Measurements from ENCODE around the gene HAS3. TPM values are rescaled to one million over a fixed set of nuclear protein-coding genes. Genes with fewer than 3 reads are reported as not detected.
A peak's percentile ranks its signal among the peaks of the same experiment; 100 is the strongest.
"Not testable (repeated sequence)": the region's sequence is repeated elsewhere in the genome, so short reads cannot be mapped to it uniquely, and the experiment has no call there.

The HAS3 gene, protein sequence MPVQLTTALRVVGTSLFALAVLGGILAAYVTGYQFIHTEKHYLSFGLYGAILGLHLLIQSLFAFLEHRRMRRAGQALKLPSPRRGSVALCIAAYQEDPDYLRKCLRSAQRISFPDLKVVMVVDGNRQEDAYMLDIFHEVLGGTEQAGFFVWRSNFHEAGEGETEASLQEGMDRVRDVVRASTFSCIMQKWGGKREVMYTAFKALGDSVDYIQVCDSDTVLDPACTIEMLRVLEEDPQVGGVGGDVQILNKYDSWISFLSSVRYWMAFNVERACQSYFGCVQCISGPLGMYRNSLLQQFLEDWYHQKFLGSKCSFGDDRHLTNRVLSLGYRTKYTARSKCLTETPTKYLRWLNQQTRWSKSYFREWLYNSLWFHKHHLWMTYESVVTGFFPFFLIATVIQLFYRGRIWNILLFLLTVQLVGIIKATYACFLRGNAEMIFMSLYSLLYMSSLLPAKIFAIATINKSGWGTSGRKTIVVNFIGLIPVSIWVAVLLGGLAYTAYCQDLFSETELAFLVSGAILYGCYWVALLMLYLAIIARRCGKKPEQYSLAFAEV
- total RNA-seq: 0.67 TPM
- long read RNA-seq: 0 reads

DNA sequence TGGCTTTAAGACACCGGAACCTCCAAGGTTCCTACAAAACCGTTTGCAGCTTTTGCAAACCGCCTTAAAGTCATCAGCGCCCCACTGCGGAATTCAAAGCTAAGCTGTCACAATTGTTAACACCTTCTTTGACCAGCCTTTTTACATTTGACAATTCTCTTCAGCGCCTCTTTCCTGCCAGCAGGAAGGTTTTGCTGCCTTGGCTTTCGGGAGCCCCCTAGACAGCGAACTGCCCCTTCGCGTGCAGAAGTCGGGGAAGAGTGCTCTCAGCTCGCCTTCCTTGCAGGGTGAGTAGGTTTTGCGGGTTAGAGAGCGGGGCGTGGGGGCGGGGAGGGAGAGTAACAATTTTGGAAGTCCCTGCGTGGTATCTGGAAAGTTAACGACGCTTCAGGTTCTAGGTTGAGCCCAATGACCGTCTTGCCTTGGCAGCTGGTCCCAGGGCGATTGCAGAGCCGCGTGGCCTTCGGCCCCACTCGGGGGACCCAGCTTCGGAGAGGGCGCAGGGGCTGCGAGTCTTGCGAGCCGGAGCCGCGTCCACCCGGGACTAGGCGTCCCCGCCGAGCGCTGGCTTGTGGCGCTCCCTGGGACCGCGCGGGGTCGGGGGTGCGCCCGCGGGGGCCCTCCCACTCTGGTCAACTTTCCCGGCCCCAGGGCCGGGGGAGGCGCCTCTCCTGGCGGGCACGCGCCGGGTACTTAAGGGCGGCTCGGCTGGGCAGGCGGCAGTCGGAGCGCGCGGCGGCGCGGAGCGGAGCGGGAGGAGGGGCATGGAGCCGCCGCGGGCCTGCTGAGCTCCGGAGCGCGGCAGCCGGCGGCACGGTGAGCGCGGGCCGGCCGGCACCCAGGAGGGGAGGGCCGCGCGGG lies at the start of gene HAS3:
Gene HAS3 (plus strand): TSS at position 153 of the 861 bp plus-strand sequence. CDS start 3,743 bp downstream, outside the sequence.
- intact Hi-C loops (cut with micrococcal nuclease): no loop called here
- ATAC-seq: peak; percentile 89
- peak; percentile 73 for DNase-seq

DNA sequence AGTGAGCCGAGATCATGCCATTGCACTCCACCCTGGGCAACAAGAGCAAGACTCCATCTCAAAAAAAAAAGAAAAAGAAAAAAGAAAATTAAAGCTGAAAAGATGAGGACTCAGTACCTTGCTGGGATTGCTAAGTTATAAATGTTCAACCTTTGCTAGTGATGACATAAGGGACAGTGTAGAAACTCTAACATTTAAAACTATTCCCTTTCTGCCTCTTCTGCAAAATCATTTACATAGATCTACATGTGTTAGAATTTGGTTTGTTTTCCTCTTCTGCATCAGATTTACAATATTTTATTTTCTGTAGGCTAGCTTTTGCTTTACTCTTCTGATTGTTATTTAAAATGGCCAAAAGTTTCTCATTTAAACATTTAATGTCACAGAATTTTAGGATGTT lies 49.5 kb upstream of the HAS3 start:
- no peak for DNase-seq
- intact Hi-C loops (cut with micrococcal nuclease): no loop called here

DNA sequence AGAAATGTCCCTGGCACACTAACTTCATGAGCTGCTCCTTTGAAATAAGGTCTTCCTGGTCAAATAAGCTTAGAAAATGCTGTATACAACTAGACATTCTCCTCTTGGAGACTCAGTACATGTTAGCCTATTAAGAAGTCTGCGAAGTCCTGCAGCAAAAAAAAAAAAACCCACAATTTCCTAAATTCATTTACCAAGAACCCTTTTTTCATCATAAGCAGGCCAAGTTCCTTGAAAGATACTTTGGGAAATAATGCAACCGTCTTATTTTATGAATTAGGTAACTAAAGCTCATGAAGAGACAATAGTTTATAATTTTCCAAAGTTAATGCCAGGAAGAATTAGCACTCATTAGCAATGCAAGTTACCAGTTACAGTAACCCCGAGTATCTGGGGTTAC lies 49.0 kb upstream of the HAS3 start:
- ATAC-seq (no peak), DNase-seq (no peak)
- intact Hi-C loops (cut with micrococcal nuclease): no loop called here

More for the DNA sequence above, 49.5 kb upstream of the HAS3 start:
- ATAC-seq: no peak

DNA sequence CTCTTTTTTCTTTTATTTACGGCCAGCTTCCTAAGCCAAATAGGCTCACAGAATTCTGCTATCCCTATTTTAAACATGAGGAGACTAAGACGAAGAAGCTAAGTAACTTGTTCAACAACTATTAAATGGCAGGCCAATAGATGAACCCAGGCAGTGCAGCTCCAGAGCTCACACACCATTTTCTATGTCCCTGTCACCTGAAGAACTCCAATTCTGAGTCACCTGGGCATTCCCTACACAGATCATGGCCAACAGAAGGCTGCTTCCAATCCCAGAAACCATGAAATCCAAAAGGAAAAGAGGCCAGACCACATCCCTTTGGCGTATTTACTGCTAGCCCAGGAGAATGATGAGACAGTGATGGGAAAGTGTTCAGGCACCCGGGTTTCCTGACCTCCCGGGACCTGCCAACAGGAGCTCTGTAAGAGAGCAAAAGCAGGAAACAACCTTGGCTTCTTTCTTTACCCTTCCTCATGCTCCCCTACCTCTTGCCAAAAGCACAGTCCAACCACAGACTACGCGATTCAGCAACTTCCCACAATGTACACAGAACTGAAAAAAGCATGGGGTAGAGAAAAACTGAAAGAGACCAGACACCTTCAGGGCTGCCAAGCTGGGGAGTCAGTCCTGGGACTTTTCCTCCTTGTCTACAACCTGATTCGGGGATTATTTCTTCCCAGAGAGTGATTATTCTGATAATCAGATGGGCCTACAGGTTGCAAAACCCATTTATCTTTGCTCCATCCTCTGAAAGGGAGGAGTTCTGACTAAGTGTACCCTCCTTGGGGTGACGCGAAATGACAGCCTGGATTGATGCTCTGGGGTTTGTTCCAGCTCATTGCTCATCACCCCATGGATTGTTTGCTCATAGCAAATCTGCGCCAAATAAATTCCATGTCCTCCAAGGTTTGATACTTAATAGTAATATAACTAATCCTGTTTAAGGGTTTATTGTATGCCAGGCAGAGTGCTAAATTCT lies 47.8 kb upstream of the HAS3 start:
- ATAC-seq: no peak
- intact Hi-C loops (cut with micrococcal nuclease): no loop called here
- no peak for DNase-seq

DNA sequence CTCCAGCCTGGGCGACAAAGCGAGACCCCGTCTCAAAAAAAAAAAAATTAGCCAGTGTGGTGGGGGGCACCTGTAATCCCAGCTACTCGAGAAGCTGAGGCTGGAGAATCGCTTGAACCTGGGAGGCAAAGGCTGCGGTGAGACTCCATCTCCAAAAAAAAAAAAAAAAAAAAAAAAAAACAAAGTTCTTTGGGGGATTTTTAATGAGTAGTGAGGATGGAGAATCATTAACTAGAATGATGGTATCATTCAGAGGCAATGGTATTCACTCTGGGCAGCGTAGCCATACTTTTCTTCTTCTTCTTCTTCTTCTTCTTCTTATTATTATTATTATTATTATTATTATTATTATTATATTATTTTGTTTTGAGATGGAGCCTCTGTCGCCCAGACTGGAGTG lies 42.0 kb upstream of the HAS3 start:
- ATAC-seq; DNase-seq; intact Hi-C loops (cut with micrococcal nuclease): not testable (repeated sequence)

DNA sequence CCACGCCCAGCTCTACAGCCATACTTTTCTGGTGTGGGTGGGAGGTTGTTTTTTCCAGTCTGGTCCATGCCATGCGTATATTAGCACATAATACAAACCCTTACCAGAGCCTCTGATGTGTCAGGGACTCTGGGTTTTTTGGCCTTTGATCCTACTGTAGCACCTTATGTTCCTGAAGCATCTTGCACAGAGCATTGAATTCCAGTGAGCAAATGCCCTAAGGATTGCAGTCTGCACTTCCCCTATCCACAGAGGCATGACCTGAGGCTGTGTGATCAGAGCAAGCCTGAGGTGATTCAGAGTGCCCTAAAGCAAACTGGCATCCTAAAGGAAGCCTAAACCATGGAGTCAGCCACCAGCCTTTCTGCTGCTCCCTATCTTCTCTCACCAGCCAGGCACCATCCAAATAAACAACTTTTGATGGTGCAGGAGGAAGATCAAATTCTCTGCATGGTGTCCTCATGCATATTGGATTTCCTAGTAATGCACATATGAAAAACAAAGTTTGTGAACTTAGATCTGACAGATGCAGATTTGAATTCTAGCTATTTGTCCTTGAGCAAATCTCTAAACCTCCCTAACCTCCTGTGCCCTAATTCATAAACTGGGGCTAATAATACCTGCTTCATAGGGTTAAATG lies 41.2 kb upstream of the HAS3 start:
- no peak for ATAC-seq
- intact Hi-C loops (cut with micrococcal nuclease): no loop called here
- DNase-seq: no peak

DNA sequence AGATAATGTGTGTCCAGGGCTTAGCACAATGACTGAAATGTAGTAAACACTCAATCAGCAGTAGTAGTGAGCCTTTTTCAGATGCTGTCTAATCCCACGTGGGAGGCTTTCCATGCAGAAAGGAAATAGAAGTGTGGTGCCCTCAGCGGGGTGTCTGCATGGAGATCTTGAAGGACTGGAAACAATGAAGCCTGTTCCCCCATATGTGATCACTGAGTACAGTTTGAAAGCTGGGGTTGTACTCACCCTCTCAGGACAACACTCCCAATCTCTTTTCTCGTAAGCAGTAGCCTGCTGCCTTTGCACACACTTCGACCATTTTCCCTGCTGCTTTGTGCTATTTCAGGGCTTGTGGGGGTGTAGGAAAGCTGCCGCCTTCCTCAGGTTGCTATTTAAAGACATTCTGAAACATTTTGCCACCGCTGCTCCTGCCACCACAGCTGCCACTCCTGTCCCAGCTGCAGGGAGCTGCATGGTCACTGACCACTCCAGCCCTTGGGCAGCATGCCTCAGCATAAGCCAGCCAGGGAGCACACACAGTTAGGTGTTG lies 40.6 kb upstream of the HAS3 start:
- DNase-seq (peak; percentile 35), ATAC-seq (peak; percentile 81)
- intact Hi-C loops (cut with micrococcal nuclease): no loop called here

DNA sequence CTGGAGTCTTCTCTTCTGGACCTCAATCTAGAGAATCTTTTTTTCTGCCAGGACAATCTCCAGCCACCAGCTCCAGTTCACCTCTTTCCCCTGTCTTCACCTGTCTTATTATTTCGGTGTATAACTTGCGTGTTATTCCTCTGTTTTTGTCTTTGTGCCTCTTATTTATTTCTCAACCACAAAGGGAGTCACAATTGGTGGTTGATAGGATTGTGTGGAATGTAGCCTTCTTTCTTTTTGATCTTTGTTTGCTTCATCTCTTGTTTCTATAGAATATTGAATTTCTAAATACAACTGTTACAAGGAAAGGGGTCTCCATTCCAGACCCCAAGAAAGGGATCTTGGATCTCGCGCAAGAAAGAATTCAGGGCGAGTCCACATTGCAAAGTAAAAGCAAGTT lies 35.9 kb upstream of the HAS3 start:
- intact Hi-C loops (cut with micrococcal nuclease): no loop called here
- ATAC-seq: no peak
- DNase-seq: no peak

DNA sequence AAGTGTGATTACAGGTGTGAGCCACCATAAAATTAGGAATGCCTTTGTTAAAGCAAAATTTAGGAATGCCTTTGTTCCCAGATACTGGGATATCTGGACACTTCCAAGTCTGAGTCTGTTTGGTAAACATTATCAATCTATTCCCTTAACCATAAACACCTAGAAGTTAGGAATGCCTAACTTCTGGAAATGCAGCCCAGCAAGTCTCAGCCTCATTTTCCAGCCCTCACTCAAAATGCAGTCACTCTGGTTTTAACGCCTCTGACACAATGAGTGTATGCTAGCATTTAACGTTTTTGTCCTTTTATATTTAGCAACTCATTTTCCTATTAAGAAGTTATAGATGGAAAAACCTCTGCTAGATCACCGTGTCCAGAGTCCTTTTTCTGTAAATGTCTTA lies 34.4 kb upstream of the HAS3 start:
- DNase-seq (no peak), ATAC-seq (no peak)
- intact Hi-C loops (cut with micrococcal nuclease): no loop called here

DNA sequence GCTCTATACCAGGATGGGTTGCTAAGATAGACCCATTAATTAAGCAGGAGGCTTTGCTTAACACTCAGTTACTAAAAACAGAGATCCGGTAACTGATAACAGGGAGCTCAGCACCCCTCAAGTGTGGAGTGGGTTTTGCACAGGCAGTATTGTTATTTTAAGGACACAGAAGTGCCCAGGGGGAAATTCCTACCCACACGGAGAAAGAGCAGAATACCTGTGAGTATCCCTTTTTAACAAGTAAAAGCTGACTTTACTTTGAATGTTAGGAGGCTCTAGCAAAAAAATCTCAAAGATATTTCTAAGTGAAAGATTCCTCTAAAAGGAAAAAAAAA lies 32.8 kb upstream of the HAS3 start:
- intact Hi-C loops (cut with micrococcal nuclease): no loop called here
- DNase-seq (no peak), ATAC-seq (no peak)

DNA sequence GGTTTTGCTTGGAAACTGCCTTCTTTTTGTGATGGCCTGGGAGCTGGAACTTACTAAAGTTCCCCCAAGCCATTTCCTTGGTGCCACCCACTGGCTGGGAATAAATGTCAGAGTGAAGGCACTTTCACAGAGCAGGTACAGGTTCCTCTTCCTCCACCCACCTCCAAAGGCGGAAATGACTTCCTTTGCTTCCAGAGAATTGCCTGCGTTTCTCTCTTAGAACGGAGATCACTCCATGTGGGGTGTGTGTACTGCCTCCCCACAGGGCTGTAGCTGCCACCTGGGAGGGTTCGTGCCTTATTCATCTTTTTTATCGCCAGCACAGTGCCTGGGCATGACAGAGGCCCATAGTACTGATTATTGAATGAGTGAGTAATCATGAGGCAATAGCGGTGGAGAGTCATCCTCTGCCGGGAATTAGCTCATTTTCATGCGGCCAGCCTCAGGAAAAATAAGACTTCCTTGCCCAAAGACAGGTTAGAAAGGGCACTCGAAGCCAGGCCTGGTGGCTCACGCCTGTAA lies 32.2 kb upstream of the HAS3 start:
- intact Hi-C loops (cut with micrococcal nuclease): no loop called here
- no peak for DNase-seq
- no peak for ATAC-seq

DNA sequence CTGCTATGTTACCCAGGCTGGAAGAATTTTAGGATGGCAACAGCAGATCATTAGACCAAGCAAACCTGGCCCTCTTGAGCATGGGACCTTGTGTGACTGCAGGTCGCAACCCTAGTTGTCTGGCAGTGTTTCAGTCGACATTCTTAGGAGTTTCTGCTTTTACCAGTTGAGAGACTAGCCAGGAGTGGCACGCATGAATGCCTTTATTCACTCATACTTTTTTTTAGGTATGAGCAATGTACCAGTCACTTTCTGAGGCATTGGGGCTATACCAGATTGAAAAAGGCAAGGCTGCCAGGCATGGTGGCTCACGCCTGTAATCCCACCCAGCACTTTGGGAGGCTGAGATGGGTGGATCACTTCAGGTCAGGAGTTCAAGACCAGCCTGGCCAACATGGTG lies 28.2 kb upstream of the HAS3 start:
- no peak for DNase-seq
- ATAC-seq: no peak
- intact Hi-C loops (cut with micrococcal nuclease): no loop called here

DNA sequence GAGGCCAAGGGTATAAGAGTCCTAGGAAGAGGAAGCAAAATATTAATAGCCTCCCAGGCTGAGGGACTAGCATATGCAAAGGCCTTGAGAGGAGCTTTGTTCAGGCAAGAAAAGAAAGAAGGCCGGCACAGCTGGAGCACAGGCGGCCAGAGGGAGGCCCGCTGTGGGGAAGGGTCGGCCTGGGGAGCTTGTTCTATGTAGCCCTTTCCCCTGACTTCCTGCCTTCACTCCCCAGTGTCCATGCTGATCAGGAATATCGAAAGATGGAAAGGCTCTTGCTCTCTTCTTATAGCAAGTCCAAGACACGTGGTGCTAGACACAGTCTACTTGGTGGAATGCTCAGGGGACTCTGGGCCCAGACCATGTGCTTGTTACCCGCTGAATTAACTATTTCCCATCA lies 27.4 kb upstream of the HAS3 start:
- ATAC-seq (no peak), DNase-seq (no peak)
- intact Hi-C loops (cut with micrococcal nuclease): no loop called here

DNA sequence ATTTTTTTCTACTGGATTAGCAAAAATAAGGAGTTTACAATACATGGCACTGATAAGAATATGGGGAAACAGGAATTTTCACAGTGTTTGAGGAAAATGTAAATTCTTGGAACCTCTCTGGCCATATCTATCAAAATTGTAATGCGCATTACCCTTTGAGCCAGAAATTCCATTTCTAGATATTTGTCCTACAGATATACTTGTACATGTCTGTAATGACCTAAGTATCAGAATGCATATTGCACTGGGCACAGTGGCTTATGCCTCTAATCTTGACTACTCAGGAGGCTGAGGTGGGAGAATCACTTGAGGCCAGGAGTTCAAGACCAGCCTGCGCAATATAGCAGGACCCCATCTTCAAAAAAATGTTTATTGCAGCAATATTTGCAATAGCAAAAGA lies 25.8 kb upstream of the HAS3 start:
- DNase-seq (no peak), ATAC-seq (no peak)
- intact Hi-C loops (cut with micrococcal nuclease): no loop called here

DNA sequence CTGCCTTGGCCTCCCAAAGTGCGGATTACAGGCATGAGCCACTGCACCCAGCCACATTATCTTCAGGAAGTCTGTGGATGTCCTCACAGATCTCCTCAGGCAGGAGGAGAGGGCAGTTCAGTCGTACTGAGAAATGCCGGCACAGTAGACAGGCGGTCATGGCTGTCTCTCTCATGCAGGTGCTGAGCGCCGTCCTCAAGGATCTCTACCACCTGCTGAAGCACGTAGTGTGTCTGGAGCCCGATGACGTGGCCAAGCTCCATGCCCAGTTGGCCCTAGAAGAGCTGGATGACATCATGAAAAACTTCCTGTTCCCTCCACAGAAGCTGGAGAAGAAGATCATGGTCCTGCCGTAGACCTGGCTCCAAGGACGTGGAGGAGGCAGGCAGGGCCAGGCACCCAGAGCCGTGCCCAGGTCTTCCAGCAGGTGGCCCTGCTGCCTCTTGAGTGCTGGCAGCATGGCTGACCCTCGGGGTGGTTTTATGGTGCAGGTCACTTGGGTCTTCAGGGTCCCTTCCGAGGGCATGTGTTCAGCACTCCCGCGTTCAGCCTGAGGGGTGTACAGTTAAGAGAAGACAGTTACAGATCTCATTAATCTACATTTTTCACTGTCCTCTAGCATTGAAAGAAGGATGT lies 22.0 kb upstream of the HAS3 start:
- intact Hi-C loops (cut with micrococcal nuclease): no loop called here
- no peak for DNase-seq
- ATAC-seq: no peak

DNA sequence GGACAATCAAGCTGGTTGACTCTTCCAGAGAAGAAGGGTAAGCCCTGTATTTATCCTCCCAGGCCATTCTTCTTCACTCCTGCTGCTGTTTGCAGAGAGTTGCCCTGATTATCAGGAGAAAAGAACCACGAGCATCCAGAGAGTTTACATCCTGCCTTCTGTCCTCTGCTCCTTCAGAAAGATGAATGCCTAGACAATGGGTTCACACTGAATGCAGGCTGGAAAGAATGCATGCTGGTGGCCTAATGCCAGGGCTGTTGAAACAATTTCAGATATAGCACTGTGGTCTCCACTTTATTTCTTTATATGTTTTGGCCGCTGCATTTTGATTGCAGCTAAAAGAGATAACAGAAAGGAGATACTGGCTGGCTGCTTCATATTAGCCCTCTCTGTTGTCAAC lies 21.2 kb upstream of the HAS3 start:
- intact Hi-C loops (cut with micrococcal nuclease): no loop called here
- no peak for DNase-seq
- ATAC-seq: no peak

DNA sequence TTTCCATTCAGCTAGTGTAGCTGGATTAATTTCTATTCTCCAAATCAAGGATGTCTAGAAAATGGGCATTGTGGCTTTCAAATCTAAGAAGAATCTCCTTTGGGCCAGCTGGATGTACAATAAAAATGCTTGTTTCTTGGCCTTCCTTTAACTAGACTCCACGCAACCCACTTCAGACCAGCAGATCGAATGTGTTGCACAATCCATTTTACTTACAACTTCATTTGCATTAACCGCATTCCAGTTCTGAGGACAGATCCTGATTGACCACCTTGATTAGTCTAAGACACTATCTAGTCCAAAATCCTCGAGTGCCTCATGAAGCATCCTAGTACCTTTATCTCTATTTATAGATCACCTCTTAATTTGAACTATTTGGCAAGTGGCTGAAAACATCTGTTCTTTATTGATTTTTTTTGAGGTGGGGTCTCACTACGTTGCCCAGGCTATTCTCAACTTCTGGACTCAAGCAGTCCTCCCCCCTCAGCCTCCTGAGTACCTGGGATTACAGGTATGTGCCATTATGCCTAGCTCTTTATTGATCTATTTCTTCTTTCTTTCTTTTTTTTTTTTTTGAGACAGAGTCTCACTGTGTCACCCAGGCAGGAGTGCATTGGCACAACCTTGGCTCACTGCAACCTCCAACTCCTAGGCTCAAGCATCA lies 20.3 kb upstream of the HAS3 start:
- ATAC-seq: no peak
- DNase-seq: no peak
- intact Hi-C loops (cut with micrococcal nuclease): no loop called here
